HG02642 (cell line): ENCODE results near the gene KIAA2012.
"Not testable (repeated sequence)": the region's sequence is repeated elsewhere in the genome, so short reads cannot be mapped to it uniquely, and the experiment has no call there.

Experiments
- ATAC-seq: cut with Tn5 transposase; IDR thresholded peaks from one replicate; pipeline ENCODE4 v1.9.1; 2021; ENCODE audit warnings: mild to moderate bottlenecking; ENCODE audit not compliant: unreplicated experiment, poor library complexity

The KIAA2012 gene

GRCh38 chr2:202112041-202112440, 39.0 kb downstream of the KIAA2012 start:
- no peak for ATAC-seq

DNA sequence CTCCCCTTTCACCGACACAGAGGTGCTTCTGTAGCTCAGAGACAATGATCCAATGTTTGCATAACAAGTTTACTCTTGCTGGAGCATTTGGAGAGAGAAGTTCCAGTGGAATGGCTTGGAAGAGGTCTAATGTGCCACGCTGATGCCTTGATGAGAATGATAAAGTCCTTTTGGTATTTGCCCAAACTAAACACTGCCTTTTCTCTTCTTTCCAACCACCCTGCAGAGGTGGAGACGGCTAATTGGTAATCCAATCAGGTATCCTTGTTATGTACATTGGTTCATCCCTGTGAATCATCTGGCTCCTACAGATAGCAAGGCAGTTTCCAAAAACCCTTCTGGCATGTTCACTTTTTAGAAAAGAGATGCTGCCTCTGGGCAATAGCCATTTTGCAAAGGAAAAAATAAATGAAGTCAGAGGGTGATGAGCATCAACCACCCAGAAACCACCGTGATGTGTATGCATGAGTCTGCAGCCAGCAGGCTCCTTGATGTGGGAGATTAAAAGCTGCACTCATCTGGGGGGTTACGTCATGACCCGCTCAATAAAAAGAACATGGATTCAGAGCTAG, 40.6 kb downstream of the KIAA2012 start:
- ATAC-seq, result no peak

DNA sequence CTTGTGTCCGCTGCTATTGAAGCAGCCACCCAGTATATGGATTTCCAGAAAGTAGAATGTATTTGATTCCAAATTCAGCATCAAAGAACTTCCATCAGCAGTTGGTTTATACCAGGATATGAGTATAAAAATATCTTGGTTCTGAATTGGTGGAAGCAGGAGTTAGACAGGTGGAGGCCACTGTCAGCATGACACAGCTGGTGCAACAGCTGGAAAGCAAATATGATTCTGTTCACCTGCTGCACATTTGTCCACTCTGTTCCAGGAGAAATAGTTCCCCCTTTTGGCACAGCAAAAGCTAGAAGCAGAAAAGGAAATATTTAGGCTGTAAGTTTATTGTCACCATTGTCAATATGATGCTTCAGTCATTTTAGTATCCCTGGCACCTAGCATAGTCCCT, 41.2 kb downstream of the KIAA2012 start:
- ATAC-seq, result no peak

DNA sequence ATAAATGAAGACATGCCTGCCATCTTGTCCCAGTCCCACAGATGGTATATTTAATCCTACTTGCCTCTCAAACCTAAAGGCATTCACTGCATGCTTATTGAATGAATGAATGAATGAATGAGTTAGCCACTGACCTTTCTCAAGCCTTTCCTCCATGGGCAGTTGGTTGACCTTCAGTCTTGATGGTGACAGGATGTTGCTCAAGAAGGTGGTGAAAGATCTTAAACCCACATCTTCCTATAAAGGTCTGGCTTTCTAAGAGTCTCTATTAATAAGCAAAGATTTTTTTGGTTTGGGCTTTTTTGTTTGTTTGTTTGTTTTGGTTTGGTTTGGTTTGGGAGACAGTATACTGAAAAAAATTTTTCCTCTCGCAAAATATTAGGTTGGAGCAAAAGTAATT, 41.7 kb downstream of the KIAA2012 start:
- ATAC-seq, result no peak

DNA sequence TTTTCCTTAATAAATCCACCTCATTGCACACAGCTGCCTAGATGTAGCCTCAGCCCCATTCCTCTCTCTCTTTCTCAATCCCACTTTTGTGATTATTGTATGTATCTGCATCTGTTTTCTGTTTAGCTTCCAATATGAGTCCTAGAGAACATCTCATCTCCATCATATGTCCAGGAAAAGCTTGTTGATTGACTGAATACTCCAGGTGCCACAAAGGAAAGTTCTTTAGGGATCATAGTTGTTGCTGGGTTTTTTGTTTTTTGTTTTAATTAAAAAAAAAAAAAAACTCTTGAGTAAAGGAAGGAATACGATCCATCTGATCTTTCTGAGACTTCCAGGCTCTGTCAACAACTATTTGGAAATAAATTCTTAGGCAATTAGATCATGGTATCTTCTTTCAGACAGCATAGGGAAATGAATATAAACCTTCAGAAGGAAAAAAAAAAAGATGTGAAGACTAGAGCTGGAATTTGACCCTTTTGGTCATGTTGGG, 42.5 kb downstream of the KIAA2012 start:
- no peak for ATAC-seq

DNA sequence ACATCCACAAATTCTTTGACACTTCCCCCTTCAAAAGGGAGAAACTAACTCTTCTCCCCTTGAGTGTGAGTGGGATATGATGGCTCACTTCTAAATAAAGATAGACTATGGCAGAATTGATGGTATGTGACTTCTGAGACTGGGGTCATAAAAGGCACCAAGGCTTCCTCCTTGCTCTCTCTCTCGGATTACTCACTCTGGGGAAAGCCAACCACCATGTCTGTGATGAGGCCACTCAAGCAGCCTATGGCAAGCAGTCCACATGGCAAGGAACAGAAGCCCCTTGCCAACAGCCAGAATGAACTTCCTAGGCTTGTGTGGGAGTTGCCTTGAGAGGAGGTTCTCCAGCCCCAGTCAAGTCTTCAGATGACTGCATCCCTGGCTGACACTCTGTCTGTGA, 43.6 kb downstream of the KIAA2012 start:
- ATAC-seq, result no peak

DNA sequence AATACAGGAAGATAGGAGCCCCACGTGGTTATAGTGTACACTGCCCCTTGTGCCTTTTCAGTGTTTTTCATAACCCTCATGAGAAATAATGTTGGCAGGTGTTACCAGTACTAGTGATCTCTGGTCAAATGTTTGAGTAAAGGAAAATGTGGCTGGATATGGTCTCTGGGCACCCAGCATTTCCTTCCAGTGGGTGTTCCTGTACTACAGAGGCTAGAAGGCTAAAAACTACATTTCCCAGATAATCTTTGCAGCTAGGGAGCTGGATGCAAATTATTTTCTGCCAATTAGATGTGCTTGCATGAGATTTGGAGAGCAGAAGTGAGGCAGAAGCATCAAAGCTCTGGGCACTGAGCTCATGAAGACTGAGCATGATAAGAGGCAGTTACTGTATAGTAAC, 45.1 kb downstream of the KIAA2012 start:
- ATAC-seq, result no peak

DNA sequence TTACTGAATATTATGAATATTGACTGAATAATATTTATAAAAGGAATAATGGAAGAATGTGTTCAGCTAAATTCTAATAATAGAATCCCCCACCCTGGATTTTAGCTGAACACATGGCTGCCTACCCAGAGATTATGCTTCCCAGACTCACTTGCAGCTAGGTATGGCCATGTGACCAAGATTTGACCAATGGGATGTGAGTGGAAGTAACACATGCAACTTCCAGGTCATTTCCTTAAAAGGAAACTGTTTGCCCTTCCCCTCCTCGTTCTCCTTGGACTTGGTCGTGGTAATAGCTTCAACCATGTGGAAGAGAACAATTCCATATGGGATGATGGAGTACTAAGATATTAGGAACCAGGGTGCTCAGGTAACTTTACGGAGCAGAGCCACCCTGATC, 47.8 kb downstream of the KIAA2012 start:
- ATAC-seq, result no peak

DNA sequence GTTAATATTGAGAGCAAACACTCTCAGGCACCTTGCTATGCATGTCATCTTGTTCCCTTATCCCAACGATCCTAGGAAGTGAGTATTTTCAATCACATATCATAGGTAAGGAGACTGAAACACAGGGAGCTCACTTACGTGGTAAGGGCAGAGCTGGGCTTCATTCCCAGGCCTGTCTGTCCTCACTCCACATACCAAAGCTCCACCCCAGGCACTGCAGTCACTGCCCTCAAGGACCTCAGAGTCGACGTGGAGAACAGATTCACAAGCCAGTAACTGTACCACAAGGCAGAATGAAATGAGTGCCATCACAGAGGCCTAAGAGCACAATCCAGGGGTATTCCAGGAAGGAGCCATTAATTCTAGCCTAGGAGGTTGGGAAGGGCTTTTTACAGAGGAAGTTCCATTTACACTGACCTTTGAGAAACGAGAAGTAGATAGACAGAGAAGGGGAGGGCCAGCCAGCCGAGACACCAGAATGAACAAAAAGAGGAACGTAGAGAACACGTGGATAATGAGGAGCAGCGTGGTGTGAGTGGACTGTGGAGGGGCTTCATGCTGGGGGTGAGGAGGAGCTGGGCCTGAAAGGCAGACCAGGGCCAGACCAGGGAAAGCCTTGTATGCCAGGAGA, 48.6 kb downstream of the KIAA2012 start:
- no peak for ATAC-seq

DNA sequence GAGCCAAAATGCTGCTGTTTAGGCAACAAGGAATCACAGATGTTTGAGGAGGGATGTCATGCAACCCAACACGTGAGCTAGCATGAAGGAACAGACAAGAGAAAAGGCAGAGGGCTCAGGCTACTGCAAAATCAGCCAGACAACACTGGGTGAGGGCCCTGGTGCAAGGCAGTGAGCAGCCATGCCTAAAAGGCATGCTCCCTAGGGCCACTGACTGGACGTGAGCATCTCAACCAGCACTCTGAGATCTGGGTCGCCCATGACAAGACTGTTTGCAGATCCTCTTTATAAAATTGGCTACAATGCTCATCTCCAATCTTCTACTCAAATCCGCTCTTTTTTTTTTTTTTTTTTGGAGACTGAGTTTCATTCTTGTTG, 49.1 kb downstream of the KIAA2012 start:
- ATAC-seq, result no peak

- no peak for ATAC-seq
These were observed 50.1 kb downstream of the KIAA2012 start for GRCh38 chr2:202122980-202123720.

DNA sequence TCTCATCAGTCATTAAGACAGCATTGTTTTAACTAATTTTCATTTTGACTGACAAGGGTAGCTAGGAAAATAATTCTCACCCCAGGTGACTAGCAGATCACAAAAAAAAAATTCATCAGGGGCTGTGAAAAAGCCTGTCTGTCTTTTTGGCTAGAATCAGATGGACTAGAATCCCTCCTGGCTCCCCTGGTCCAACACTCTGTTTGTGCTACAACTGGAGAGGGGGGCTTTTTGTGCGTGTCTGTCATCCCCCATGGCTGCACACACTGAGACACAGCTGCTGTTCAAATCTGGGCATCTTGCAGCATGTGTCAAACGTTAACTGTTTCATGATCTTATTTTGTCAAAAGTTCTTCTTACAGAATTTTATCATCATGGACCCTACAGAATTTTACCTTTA, 51.2 kb downstream of the KIAA2012 start:
- ATAC-seq, result no peak

DNA sequence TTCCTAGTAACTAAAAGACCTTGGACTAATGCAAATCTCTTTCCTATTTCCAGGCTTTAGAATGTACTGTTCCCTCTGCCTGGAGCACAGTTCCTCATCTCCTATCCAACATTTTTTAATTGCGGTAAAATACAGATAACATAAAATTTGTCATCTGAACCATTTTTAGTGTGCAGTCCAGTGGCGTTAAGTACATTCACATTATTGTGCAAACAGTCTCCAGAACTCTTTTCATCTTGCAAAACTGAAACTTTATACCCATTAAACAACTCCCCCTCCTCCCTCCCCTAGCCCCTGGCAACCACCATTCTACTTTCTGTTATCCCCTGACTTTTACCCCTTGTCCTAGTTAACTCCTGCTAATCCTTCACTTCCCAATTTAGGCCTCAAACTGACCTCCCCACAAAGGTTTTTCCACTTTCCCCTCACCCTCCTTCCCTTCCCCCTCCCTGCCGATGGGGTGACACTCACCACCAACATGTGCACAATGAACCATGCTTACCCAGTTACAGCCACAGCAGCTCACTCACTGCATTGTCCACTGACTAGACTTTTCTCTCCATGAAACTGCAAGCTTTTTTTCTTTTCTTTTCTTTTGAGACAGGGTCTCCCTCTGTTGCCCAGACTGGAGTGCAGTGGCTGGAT, 54.8 kb downstream of the KIAA2012 start:
- ATAC-seq, result no peak

DNA sequence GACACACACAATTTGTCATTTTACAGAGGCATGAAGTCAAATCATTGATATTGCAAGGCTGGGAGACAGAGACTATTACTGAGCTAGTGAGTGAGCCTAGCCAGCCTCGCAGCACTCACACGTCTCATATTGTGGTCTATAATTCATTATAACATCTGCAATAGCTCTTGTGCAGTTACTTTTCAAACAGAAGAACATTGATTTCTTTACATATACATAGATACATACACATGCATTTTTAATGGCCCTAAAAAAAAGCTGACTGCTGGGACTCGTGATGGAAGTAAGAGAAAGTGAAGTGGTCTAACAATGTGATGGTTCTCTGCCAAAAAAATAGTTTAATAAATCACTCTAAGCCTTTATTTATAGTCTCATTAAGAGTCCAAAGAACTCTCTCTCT, 56.8 kb downstream of the KIAA2012 start:
- no peak for ATAC-seq

DNA sequence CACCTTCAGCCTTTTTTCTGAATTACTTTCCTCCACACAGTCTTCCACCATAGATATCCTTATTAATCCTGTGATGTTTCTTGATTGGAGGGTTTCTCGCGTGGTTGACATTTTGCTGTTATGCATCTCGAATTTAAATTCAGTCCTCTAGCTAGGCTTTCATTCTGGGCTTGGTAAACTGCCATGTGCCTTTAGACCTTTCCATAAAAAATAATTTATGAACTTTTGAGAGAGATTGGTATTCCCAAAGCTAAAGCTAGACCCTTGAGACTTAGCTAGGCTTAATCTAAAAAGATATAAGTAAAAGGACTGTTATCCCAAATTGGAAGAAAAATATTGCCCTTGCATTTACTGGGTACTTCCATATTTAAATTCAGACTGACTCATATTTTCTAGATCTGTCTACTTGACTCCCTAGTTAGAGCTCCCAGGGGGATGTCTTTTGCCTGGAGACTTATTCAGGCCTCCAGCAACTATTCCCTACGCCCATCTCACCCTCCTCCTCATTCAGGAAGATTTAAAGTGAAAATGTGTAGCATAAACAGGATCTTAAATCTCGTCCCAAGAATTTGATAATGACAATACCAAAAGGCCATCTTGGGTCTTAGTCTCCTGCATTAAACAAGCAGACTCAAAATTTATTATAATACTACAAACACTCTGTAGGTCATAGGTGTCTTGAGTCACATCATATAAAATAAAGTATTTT, 60.3 kb downstream of the KIAA2012 start:
- ATAC-seq, result no peak

- no peak for ATAC-seq
These were observed 60.8 kb downstream of the KIAA2012 start for GRCh38 chr2:202133909-202134265.

DNA sequence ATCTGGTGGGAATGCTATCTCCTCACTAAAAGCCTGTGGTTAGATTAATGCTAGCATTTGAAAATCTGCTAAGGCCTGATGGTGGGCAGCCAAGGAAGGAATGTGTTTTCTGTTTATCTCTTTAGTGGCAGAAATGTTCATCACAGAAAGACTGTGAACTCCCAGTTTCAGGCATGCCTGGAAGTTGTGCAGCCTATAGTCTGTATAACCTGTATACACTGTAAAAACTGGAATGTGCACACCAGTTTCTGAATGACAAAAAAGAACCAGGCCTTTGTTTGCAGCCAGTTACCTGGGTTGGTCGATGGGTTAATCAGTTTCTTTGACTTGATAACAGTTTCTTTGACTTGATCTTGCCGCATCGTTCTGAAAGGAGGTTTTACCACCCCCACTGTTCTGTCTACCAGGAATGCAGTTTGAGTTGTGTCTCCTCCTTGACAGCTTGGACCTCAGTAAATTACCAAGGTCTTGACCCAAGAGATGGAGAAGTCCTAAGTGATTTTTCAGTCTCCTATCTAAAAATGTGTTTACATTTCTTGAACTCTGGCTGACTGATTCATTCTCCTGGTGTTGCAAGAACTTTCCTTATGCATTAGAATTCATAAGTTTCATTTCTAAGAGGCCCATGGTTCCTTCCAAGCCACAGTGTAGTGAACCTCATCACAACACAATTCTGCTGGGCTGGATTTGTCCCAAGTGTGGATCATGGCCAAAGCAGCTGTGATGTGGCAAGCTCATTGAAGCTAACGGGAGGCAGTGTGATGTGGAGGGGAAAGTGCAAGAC, 62.2 kb downstream of the KIAA2012 start:
- ATAC-seq, result no peak

DNA sequence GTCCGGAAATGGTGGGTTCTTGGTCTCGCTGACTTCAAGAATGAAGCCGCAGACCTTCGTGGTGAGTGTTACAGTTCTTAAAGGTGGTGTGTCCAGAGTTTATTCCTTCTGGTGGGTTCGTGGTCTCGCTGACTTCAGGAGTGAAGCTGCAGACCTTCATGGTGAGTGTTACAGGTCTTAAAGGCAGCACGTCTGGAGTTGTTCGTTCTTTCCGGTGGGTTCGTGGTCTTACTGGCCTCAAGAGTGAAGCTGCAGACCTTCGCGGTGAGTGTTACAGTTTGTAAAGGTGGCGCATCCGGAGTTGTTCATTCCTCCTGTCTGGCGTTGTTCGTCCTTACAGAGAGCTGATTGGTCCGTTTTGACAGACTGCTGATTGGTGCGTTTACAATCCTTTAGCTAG, 63.0 kb downstream of the KIAA2012 start:
- ATAC-seq, result not testable (repeated sequence)

GRCh38 chr2:202136526-202136925, 63.5 kb downstream of the KIAA2012 start:
- no peak for ATAC-seq
